Activated CD4-positive, alpha-beta T cell treated with anti-CD3 and anti-CD28 coated beads, Interleukin-2, amount 50 U/mL, for 24 hours (primary cell): ENCODE data around the gene ABHD12B.
"Not testable (repeated sequence)": the region's sequence is repeated elsewhere in the genome, so short reads cannot be mapped to it uniquely, and the experiment has no call there.

Experiments used
- DNase-seq, 2 donors: peaks; one replicate each; pipeline ENCODE4 v3.0.0-alpha.2; 2020; ENCODE audit warnings: low read depth in 1 of 2, low spot score in 1 of 2

ABHD12B gene

DNA sequence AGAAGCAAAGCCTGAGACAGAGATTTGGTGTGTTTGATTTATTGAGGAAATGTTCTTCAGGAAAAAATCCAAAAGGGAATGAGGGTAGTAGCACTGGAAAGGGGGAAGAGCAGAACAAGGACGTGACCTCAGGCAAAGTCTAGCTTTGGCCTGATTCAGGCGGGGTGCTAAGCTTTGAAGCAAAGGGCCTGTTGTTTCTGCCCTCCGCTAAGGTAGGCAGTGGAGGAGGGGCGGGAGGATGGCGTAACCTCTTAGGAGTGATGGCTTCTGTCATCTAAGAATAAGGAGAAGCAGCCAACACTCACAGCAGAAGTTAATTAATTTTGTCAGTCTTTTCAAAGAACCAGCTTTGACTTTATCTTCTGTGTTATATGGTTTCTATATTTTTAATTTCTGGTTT lies 20.4 kb downstream of the ABHD12B start:
- no peak for DNase-seq

- not testable (repeated sequence) for DNase-seq
Observed at GRCh38 chr14:50896421-50896820, 24.6 kb downstream of the ABHD12B start.

DNA sequence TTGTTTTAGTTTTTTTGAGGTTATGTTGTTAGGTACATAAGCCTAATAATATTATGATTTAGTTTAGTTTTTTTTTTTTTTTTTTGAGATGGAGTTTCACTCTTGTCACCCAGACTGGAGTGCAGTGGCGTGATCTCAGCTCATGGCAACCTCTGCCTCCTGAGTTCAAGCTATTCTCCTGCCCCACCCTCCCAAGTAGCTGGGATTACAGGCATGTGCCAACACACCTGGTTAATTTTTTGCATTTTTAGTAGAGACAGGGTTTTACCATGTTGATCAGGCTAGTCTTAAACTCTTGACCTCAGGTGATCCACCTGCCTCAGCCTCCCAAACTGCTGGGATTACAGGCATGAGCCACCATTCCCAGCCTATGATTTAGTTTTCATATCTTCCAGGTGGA lies 25.2 kb downstream of the ABHD12B start:
- not testable (repeated sequence) for DNase-seq

DNA sequence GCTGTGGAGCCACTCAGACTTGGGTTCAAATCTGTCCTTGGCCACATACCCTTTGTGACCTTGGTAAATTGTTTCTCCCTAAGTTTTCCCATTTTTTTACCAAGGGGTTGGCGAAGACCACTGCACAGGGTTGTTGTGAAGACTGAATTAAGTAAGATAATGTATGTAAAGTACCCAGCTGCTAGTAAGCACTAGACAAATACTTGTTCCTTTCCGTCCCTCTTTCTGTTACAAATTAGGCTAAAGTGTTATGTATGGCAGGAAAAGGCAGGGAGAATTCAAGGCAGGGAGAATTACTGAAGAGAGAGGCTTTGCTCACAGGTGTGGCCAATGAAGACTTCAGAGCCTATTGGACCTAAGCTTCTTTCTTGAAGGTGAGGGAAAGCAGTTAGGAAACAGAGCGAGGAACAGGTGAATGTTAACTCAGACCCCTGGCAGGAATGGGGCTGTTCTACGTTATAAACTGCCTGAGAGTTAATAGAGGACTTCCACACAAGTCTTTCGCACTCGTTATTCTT lies 25.9 kb downstream of the ABHD12B start:
- no peak for DNase-seq

DNA sequence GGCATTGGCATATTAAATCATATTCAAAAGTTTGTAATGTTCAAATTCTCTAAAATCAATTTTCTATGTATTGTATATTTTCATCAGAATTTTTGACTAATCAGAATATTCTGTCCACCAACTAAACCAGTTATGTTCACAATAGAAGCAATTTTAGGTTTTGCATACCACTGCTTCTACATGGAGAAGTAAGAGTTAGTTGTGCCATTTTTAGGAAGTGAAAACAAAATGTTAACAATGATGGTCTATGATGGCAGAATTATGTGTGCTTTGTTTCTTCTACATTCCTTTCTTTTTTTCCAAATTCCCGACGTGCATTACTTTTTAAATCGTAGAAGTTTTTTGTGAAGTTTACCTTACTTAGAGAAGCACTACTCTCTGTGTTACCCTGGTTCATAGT lies 29.5 kb downstream of the ABHD12B start:
- DNase-seq, result no peak

- no peak for DNase-seq
Observed at GRCh38 chr14:50904719-50905118, 32.9 kb downstream of the ABHD12B start.

DNA sequence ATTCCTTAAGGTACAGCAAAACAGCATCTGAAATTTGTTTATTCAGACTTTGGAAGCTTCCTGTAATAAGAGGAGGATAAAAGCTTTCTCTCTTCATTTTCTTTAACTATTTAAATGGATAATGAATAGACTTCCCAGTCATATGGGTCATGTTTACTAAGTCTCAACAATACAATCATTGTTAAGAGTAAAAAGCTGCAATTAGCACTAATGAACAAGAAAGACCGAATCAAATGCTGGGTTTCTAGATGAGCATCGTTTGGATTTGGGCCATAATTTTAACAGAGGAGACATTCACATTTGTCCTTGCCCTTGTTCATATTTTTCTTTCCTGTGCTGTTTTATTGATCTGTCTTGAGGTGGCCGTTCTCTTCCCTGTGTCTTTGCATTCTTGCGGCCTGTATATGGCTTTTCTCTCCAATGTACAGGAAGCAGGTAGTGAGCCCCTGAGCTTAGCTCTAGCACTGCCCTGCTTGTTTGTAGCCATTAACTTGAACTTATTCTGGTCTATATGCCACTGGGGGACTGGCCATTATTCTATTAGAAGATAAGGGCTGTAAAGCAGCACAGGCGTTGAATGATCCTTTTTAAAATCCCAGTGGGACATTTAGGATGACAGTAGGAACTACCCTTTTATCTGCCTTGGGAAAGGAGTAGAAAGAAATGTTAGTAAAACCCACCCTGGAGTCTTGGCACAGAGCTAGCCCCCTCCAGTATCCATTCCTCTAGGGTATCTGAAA lies 34.6 kb downstream of the ABHD12B start:
- DNase-seq, result no peak

DNA sequence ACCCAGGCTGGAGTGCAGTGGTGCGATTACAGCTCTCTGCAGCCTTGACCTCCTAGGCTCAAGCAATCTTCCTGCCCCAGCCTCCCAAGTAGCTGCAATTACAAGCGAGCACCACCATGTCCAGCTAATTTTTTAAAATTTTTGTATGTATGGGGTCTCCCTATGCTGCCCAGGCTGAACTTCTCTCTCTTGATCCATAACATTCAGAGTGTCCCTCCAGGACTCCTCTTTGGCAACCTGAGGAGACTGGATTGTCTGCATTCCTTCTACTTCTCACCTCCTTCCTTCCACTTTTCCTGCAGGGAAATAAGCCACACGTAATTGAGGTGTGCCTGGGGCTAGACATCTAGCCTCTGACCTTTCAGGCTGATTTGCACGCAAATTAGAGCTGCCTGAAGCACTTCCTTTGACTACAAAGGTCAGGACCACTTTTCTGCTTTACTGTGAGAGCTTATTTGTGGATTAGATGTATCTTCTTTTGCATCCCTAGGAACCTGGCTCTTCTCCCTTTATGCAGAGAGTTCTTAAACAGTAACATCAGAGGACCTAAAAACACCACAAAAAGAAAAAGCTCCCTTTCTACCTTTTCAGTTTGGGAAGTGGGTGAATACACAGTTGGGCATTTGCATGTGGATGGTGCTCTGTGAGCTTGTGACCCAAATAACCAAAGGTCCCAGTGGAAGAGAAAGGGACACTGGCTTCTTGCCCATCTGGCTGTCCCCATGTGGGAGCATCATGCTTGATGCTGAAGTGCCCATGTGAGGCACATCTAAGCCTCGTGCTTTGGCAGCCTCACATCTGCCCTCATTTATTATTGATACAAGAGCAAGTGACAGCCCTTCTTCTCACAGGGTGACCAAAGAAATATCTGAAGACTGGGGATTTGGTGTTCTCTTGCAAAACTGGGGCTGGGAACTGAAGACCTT lies 38.9 kb downstream of the ABHD12B start:
- no peak for DNase-seq

- DNase-seq, result no peak
Observed at GRCh38 chr14:50917449-50917848, 45.6 kb downstream of the ABHD12B start.

GRCh38 chr14:50919524-50919923 lies 47.7 kb downstream of the ABHD12B start:
- DNase-seq, result not testable (repeated sequence)

DNA sequence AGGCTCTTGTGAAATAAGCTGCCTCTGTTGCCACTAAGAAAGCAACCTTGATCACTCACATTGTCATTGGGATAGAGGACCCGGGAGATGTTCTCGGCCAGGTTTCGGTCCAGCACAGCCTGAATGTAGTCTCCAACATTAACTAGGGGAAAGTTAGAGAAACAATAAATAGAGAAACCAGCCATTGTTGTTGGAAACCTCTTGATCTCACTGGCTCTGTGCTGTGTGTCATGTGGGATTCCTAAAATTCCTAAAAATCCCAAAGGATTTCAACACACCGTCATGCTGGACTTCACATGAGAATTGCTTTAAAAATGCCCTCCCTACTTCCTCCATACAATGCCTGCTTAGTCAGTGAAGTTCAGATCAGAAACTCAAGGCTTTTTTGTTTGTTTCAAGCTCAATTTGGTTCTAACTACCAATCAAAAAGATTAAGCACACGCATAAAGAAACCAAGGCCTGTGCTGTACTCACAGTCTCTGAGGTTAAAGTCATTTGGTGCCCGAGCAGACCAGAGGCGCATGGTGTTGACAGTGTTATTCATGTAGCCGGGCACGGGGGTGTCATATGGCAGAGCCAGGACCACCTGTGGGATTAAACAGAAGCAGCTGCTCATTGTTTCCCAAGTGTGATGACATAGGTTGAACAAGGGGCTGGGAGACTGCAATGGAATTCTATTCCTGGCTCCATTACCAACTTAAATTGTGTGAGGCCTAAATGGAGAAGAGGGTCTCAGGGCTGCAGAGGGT lies 48.8 kb downstream of the ABHD12B start:
- no peak for DNase-seq

DNA sequence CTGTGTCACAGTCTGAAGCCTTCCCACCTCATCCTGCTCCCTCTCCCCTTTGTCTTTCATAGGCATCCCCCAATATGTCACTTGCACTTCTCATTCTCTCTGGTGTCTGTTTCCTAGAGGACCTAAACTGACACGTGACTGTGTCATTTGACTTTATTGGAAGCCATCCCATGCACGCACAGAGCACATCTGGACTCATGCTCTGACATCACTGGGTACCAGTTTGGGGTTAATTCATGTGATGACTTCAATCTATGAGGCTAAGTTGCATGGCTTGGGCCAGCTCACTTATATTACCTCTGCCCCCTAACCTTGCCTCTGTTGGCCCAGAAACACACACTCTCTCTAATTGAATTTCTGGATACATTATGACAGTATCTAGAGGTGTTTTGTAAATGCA lies 51.0 kb downstream of the ABHD12B start:
- DNase-seq, result no peak

DNA sequence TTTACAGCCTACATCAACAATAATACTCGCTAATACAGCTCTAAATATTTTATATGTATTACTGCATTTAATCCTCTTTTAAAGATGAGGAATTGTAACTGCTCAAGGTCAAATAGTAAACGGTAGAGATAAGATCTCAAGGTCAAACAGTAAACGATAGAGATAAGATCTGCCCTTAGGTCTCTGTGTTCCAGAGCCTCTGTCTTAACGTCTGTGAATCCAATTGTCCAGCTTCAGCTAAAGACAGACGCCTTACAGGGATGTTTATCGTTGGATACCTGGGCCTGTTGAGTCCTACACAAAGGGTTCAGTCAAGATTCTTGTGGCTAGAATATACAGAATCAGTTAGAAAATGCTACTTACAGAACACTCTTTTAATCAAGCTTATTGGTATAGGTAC lies 52.4 kb downstream of the ABHD12B start:
- no peak for DNase-seq

DNA sequence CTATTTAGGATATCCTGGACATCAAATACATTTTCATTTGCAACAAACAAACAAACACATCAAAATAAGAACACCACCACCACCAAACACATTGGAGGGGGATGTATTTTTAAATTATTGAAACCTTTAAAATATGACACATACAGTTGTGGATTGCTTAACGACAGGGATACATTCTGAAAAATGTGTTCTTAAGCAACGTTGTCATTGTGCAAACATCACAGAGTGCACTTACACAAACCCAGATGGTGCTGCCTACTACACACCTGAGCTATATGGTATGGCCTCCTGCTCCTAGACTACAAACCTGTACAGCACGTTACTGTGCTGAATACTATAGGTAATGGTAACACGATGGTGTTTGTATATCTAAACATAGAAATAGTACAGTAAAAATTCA lies 53.0 kb downstream of the ABHD12B start:
- no peak for DNase-seq

GRCh38 chr14:50926851-50927386 lies 55.1 kb downstream of the ABHD12B start:
- DNase-seq, result no peak

GRCh38 chr14:50928002-50928635 lies 56.3 kb downstream of the ABHD12B start:
- no peak for DNase-seq

GRCh38 chr14:50929506-50929905 lies 57.7 kb downstream of the ABHD12B start:
- no peak for DNase-seq

- no peak for DNase-seq
Observed at GRCh38 chr14:50931559-50931958, 59.7 kb downstream of the ABHD12B start.

DNA sequence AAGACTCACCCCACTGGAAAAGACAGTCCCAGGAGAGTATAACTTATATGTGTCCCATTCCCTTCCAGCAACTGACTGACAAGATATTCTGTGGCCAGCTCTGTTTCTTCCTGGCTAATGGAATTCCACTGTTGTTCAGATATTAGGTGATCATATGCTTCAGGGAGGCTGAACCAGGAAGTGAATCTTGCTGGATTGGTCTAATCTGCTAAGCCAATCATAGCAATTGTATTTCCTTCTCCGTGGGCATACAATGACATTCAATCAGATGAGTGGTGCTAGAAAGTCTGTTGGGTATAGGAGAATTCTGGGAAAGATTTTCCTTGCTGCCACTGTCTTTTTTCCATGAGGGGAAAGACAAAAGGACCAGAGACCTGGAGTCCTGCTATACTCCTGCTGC lies 60.3 kb downstream of the ABHD12B start:
- no peak for DNase-seq

- no peak for DNase-seq
Observed at GRCh38 chr14:50932592-50933495, 61.0 kb downstream of the ABHD12B start.
